Measurements from ENCODE around the gene CALN1. TPM values are rescaled to one million over a fixed set of nuclear protein-coding genes. Genes with fewer than 3 reads are reported as not detected.

The CALN1 gene
- total and polyA plus RNA-seq, 2 experiments from 2014 or later, result 7.6 to 14.5 TPM

GRCh38 chr7:71896535-71896934, 515.6 kb downstream of the CALN1 start (continued):
- no peak for TF ChIP-seq ETS1 (IDR thresholded peaks at IDR 0.05)

GRCh38 chr7:71886046-71886445, 526.1 kb downstream of the CALN1 start:
- H3K9me2 ChIP-seq (ENCODE audit: insufficient read depth), result 0 out of 2 replicates have a peak, but pooled peaks cover 9% of the 10 kb centered on the region
- no peak overlapping the region for H3K4me3 ChIP-seq
- no peak overlapping the region; the same call in 1 of the 2 replicates for H2AFZ ChIP-seq
- DNase-seq (ENCODE audit: low spot score) (no peak), ATAC-seq (no peak; the same call in 2 of the 3 replicates)
- no peaks in the 10 kb centered on the region for H3F3A ChIP-seq (replicated peaks; ENCODE audit: low read depth)
- no peaks in the 10 kb centered on the region for H3K79me2 ChIP-seq (replicated peaks; ENCODE audit: insufficient read depth)
- H3K4me1 Mint-ChIP-seq, result peaks cover 7% of the 10 kb centered on the region; the same call in 1 of the 3 replicates
- H3K36me3 ChIP-seq (ENCODE audit: insufficient read depth), result no peaks in the 10 kb centered on the region
- no peaks in the 10 kb centered on the region for H3K4me1 ChIP-seq (ENCODE audit: insufficient read depth)
- peaks cover 19% of the 10 kb centered on the region for H3K9me3 Mint-ChIP-seq
- no peak overlapping the region for H3K27ac Mint-ChIP-seq
- no peaks in the 10 kb centered on the region for H4K20me1 ChIP-seq (replicated peaks; ENCODE audit: insufficient read depth)
- no peaks in the 10 kb centered on the region for H3K27me3 ChIP-seq (ENCODE audit: insufficient read depth)
- H3K27ac ChIP-seq (ENCODE audit: low read depth), result no peak overlapping the region
- no peak overlapping the region for H3K4me3 Mint-ChIP-seq
- 0 out of 2 replicates have a peak overlapping the region, but pooled peaks have one; percentile 45 for H3K4me2 ChIP-seq
- H3K27me3 Mint-ChIP-seq (ENCODE audit: insufficient read depth, low read depth, poor library complexity), result peaks cover 2% of the 10 kb centered on the region
- TF ChIP-seq ZNF462 (CRISPR knock-in tag; IDR thresholded peaks at IDR 0.05), result no peak
- TF ChIP-seq CREB1 (CRISPR knock-in tag; IDR thresholded peaks at IDR 0.05; ENCODE audit: low read depth), result no peak
- no peak for TF ChIP-seq JUNB (IDR thresholded peaks at IDR 0.05; ENCODE audit: unreplicated experiment)
- peaks cover 29% of the 10 kb centered on the region for H3K36me3 Mint-ChIP-seq (ENCODE audit: low read depth)

Data from GM23338 (cell line).